Measurements from ENCODE around the gene DSTYK.
A peak's percentile ranks its signal among the peaks of the same experiment; 100 is the strongest.
"Not testable (repeated sequence)": the region's sequence is repeated elsewhere in the genome, so short reads cannot be mapped to it uniquely, and the experiment has no call there.

DSTYK gene

GRCh38 chr1:205169248-205169647, 42.3 kb downstream of the DSTYK start:
- DNase-seq = no peak

- no peak for DNase-seq
Observed at GRCh38 chr1:205168291-205168690, 43.2 kb downstream of the DSTYK start.

- DNase-seq = no peak
Observed at GRCh38 chr1:205162301-205162700, 49.2 kb downstream of the DSTYK start.

- no peak for DNase-seq
Observed at GRCh38 chr1:205161076-205161475, 50.4 kb downstream of the DSTYK start.

- DNase-seq = no peak
Observed at GRCh38 chr1:205158048-205158616, 53.4 kb downstream of the DSTYK start.

- not testable (repeated sequence) for DNase-seq
Observed at GRCh38 chr1:205155665-205156377, 55.7 kb downstream of the DSTYK start.

GRCh38 chr1:205152505-205152904, 59.0 kb downstream of the DSTYK start:
- no peak for DNase-seq

- DNase-seq = no peak
Observed at GRCh38 chr1:205150651-205151428, 60.7 kb downstream of the DSTYK start.

- no peak for DNase-seq
Observed at GRCh38 chr1:205147191-205147835, 64.2 kb downstream of the DSTYK start.

GRCh38 chr1:205144751-205145150, 66.8 kb downstream of the DSTYK start:
- DNase-seq = no peak

- DNase-seq = no peak
Observed at GRCh38 chr1:205144046-205144720, 67.3 kb downstream of the DSTYK start.

GRCh38 chr1:205142102-205142469, 69.4 kb downstream of the DSTYK start:
- DNase-seq = no peak

GRCh38 chr1:205141236-205142101, 70.0 kb downstream of the DSTYK start:
- peak; percentile 64 for DNase-seq

- DNase-seq = no peak
Observed at GRCh38 chr1:205140113-205140512, 71.4 kb downstream of the DSTYK start.

- no peak for DNase-seq
Observed at GRCh38 chr1:205137901-205138300, 73.6 kb downstream of the DSTYK start.

- no peak for DNase-seq
Observed at GRCh38 chr1:205133287-205133686, 78.2 kb downstream of the DSTYK start.

- no peak for DNase-seq
Observed at GRCh38 chr1:205129447-205130029, 82.0 kb downstream of the DSTYK start.

- no peak for DNase-seq
Observed at GRCh38 chr1:205128050-205128449, 83.5 kb downstream of the DSTYK start.

GRCh38 chr1:205127646-205128045, 83.9 kb downstream of the DSTYK start:
- DNase-seq = no peak

- no peak for DNase-seq
Observed at GRCh38 chr1:205124726-205125125, 86.8 kb downstream of the DSTYK start.

- DNase-seq = no peak
Observed at GRCh38 chr1:205122489-205122882, 89.0 kb downstream of the DSTYK start.
